Measurements from ENCODE around the gene CRLF1. TPM values are rescaled to one million over a fixed set of nuclear protein-coding genes. Genes with fewer than 3 reads are reported as not detected.

CRLF1 gene
- total RNA-seq, 2 donors from 2014 or later, result not detected

DNA sequence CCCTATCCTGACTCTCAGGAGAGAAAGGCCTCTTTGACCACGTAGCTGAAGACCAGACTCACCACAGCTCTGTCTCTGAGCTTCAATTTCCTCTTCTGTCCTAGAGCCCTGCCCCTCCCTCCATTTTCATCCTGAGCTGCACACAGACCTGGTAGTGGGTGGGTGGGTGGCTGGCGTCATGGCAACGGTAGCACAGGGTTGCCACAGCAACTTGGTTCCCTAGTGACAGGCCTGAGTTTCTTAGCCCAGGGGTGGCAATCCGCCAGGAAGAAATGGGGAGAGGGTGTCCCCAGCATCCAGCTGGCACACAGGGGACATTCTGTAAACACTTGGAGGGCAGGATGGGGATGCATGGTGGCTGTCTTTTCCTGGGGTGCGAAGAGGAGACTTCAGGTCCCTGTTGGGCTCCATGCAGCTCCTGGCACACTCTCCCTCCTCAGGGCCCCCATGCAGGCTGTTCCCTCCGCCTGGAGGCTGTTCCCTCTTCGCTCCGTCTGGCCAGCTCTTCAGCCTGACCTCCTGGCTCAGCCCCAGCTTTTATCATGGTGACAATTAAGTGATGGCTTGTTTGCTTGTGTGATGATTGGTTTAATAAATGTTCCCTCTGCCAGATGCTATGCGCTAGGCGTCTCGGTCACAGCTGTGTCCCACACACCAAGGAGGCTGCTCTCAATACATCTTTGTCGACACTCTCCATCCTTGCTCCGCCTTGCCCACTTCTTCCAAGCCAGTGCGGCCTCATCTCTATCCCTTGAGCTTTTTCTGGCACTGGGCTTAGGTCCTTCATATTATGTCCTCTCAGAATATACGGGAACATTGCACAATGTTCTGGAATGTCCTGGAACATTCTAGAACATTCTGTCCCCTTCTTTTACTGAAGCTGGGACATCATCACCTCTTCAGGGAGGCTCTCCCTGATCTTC lies 22.8 kb upstream of the CRLF1 start:
- peaks cover 6% of the 10 kb centered on the region for H3K27me3 Mint-ChIP-seq (ENCODE audit: low read depth)
- no peak overlapping the region for H3K27ac Mint-ChIP-seq
- DNase-seq, result no peak
- no peaks in the 10 kb centered on the region for H3K4me1 Mint-ChIP-seq (ENCODE audit: low read depth)
- no peak overlapping the region for H3K4me3 Mint-ChIP-seq
- H3K9me3 Mint-ChIP-seq, result no peaks in the 10 kb centered on the region
- ATAC-seq (replicated peaks in 1 of 2), result no peak
- no peaks in the 10 kb centered on the region for H3K36me3 Mint-ChIP-seq (ENCODE audit: insufficient read depth in 2 of 2)

DNA sequence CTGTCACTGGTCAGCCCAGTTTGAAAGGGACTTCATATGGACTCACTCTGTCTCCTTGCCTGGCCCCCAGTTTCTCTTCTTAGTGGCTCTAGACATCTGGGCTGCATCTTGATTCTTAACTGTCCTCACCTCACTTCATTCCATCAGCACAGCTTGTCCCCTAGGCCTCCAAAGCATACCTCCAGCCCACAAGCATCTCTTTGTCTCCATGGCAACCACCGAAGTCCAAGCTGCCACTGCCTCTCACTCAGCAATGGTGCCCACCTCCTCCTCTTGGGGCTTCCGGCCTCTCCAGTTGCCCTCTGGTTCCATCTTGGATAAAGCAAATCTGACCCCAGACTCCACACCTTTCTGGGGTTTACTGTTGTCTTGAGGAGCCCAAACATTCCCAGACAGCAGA lies 20.3 kb upstream of the CRLF1 start:
- H3K27ac Mint-ChIP-seq, result no peak overlapping the region
- peaks cover 5% of the 10 kb centered on the region for H3K27me3 Mint-ChIP-seq (ENCODE audit: low read depth)
- H3K9me3 Mint-ChIP-seq, result no peaks in the 10 kb centered on the region
- H3K36me3 Mint-ChIP-seq (ENCODE audit: insufficient read depth in 2 of 2), result no peaks in the 10 kb centered on the region
- ATAC-seq (replicated peaks in 1 of 2) (no peak), DNase-seq (no peak)
- no peaks in the 10 kb centered on the region for H3K4me1 Mint-ChIP-seq (ENCODE audit: low read depth)
- H3K4me3 Mint-ChIP-seq, result no peak overlapping the region

DNA sequence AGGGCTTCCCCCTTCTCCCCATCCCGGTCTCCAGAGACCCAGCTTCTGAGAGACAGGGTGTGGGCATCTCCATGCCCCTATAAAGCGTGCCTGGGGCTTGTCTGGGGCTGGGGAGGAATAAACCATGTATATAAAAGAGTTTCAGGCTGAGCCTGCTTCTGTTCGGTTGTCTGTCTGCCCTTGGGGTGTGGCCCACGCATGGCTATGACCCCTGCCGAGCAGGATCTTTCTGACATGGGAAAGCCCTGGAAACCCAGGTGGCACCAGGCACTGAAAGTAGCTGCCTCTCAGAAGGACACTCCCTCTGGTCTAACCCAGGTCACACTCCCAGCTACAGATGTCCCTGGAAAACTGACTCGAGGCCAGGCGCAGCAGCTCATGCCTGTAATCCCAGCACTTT lies 14.3 kb upstream of the CRLF1 start:
- ATAC-seq (replicated peaks in 1 of 2) (no peak), DNase-seq (no peak)
- Mint-ChIP-seq H3K4me1 (ENCODE audit: low read depth) (no peaks in the 10 kb centered on the region), H3K4me3 (no peak overlapping the region), H3K9me3 (no peaks in the 10 kb centered on the region), H3K36me3 (ENCODE audit: insufficient read depth in 2 of 2) (no peaks in the 10 kb centered on the region), H3K27me3 (ENCODE audit: low read depth) (peaks cover 11% of the 10 kb centered on the region), H3K27ac (no peak overlapping the region)

DNA sequence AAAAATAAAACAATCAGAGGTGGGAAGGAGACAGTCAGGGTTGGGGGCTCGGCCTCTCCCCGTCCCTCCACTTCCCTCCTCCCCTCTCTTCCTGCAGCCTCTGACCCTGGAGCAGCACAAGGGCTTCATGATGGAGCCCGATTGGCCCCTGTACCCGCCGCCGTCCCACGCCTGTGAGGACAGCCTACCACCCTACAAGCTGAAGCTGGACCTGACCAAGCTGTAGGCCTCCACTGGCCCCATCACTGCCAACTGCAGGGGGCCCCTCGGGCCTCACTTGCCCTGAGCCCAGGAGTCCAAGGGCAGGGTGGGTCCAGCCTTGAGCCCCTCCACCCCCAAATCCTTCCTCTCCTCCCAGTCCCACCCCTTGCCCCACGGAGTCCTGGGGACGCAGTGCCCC lies 13.7 kb upstream of the CRLF1 start:
- Mint-ChIP-seq H3K4me1 (ENCODE audit: low read depth) (no peaks in the 10 kb centered on the region), H3K27me3 (ENCODE audit: low read depth) (peaks cover 14% of the 10 kb centered on the region), H3K27ac (no peak overlapping the region), H3K9me3 (no peaks in the 10 kb centered on the region), H3K4me3 (no peak overlapping the region), H3K36me3 (ENCODE audit: insufficient read depth in 2 of 2) (no peaks in the 10 kb centered on the region)
- ATAC-seq (replicated peaks in 1 of 2), result no peak
- no peak for DNase-seq

DNA sequence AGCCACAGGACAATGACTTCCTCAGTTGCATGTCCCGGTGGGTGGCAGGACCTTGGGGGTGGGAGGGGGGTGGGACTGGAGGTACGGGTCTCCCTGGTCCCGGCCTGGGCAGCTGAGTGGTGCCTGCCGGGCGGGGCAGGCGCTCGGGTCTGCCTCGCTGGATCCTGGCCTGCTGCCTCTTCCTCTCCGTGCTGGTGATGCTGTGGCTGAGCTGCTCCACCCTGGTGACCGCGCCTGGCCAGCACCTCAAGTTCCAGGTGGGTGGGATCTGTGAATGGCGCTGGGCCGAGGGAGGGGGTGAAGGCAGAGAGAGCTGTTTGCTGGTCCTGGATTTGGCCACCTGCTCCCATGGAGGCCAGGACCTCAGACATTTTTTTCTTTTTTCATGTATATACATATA lies 11.6 kb upstream of the CRLF1 start:
- H3K9me3 Mint-ChIP-seq, result no peaks in the 10 kb centered on the region
- DNase-seq, result no peak
- no peak overlapping the region for H3K27ac Mint-ChIP-seq
- H3K27me3 Mint-ChIP-seq (ENCODE audit: low read depth), result peaks cover 35% of the 10 kb centered on the region
- peaks cover 4% of the 10 kb centered on the region for H3K4me1 Mint-ChIP-seq (ENCODE audit: low read depth)
- no peak for ATAC-seq (replicated peaks in 1 of 2)
- H3K4me3 Mint-ChIP-seq, result no peak overlapping the region
- H3K36me3 Mint-ChIP-seq (ENCODE audit: insufficient read depth in 2 of 2), result no peaks in the 10 kb centered on the region

DNA sequence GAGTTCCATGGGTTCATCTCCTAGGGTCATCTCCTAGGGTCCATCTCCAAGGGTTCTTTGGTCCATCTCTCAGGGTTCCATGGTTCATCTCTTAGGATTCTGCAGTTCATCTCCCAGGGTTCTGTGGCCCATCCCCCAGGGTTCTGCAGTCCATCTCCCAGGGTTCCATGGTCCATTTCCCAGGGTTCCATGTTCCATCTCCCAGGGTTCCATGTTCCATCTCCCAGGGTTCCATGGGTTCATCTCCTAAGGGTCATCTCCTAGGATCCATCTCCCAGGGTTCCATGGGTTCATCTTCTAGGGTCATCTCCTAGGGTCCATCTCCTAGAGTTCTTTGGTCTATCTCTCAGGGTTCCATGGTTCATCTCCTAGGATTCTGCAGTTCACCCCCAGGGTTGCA lies 11.0 kb upstream of the CRLF1 start:
- Mint-ChIP-seq H3K4me1 (ENCODE audit: low read depth) (peaks cover 8% of the 10 kb centered on the region), H3K9me3 (no peaks in the 10 kb centered on the region), H3K27ac (no peak overlapping the region), H3K36me3 (ENCODE audit: insufficient read depth in 2 of 2) (no peaks in the 10 kb centered on the region), H3K4me3 (no peak overlapping the region), H3K27me3 (ENCODE audit: low read depth) (peaks cover 39% of the 10 kb centered on the region)
- DNase-seq (no peak), ATAC-seq (replicated peaks in 1 of 2) (no peak)

GRCh38 chr19:18616023-18616422 lies 9.4 kb upstream of the CRLF1 start:
- ATAC-seq (replicated peaks in 1 of 2) (no peak), DNase-seq (no peak)
- Mint-ChIP-seq H3K4me3 (no peak overlapping the region), H3K4me1 (ENCODE audit: low read depth) (peaks cover 18% of the 10 kb centered on the region), H3K27ac (no peak overlapping the region), H3K9me3 (no peaks in the 10 kb centered on the region), H3K27me3 (ENCODE audit: low read depth) (peaks cover 50% of the 10 kb centered on the region), H3K36me3 (ENCODE audit: insufficient read depth in 2 of 2) (no peaks in the 10 kb centered on the region)

DNA sequence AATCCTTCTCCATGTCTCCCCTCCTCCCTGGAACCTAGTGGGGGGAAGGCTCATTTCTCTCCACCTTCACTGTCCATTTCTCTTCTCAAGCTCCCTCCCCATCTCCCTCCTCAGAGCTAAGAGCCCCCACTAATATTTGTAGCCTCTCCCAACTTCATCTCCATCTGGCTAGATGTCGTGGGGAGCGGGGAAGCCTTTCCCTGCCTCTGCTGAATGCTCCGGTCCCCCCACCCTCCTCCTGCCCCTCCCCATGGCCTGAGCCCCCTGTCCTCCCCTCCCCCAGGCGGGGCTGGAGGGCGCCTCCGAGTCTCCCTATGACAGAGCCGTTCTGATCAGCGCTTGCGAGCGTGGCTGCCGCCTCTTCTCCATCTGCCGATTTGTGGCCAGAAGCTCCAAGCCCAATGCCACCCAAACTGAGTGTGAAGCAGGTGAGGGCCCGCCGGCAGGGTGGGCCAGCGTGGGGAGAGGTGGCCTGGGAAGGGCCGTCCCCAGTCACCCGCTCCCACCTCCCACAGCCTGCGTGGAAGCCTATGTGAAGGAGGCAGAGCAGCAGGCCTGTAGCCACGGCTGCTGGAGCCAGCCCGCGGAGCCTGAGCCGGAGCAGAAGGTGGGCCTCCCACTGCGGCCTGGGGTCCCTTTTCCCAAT lies 7.1 kb upstream of the CRLF1 start:
- Mint-ChIP-seq H3K9me3 (no peaks in the 10 kb centered on the region), H3K27me3 (ENCODE audit: low read depth) (peaks cover 70% of the 10 kb centered on the region), H3K4me1 (ENCODE audit: low read depth) (peaks cover 22% of the 10 kb centered on the region), H3K4me3 (peak overlapping the region; percentile 53 to 68), H3K27ac (no peak overlapping the region), H3K36me3 (ENCODE audit: insufficient read depth in 2 of 2) (no peaks in the 10 kb centered on the region)
- DNase-seq, result no peak
- no peak for ATAC-seq (replicated peaks in 1 of 2)

DNA sequence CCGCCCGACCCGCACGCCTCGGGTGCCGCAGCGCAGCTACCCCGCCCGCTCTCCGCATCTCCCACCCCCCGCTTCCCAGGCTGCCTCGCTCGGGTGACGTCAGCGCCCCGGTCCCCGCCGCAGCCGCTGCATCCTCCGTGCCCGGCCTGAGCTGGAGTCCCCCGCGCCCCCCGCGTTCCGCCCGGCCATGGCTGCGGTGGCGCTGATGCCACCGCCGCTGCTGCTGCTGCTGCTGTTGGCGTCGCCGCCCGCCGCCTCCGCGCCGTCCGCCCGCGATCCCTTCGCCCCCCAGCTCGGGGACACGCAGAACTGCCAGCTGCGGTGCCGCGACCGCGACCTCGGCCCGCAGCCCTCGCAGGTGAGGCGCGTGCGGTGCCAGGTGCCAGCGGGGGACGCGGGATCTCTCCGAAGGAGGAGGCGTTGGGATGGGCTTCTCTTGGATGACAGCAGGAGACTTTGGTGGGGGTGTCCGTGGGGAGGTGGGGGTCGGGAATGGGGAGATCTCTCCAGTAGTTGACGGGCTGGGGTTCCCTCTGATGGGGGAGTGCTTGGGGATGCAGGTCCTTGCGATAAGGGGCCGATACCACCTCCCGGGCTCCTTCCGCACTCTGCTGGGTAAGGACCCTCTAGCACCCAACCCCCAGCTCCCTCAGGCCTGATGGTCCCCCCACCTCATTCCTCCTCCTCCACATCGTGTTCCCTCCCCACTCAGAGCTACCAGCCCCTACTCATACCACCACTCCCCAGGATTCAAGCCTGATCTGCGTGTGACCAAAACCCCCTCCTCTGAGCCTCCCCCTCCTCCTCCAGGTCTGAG lies 6.4 kb upstream of the CRLF1 start, which contains the start of gene TMEM59L:
TMEM59L (plus strand) TSS at position 99 of the 817 bp plus-strand sequence; CDS start at position 188, 89 bp downstream.
- Mint-ChIP-seq H3K9me3 (no peaks in the 10 kb centered on the region), H3K27me3 (ENCODE audit: low read depth) (peaks cover 77% of the 10 kb centered on the region), H3K36me3 (ENCODE audit: insufficient read depth in 2 of 2) (no peaks in the 10 kb centered on the region), H3K27ac (no peak within 1 kb of the TSS), H3K4me3 (peak within 1 kb of the TSS; percentile 76 to 85), H3K4me1 (ENCODE audit: low read depth) (peaks cover 27% of the 10 kb centered on the region)
- DNase-seq (peak; percentile 56 to 57), ATAC-seq (replicated peaks in 1 of 2) (peak; percentile 68 to 73)

- ATAC-seq (replicated peaks in 1 of 2), result peak in 1 of 2 donors; percentile 16
Measured at GRCh38 chr19:18612051-18612771, 5.6 kb upstream of the CRLF1 start.

GRCh38 chr19:18611327-18612050 lies 4.9 kb upstream of the CRLF1 start:
- H3K27me3 Mint-ChIP-seq (ENCODE audit: low read depth), result peaks cover 79% of the 10 kb centered on the region
- peak overlapping the region; percentile 76 to 85 for H3K4me3 Mint-ChIP-seq
- no peak overlapping the region for H3K27ac Mint-ChIP-seq
- DNase-seq (no peak), ATAC-seq (replicated peaks in 1 of 2) (no peak)
- no peaks in the 10 kb centered on the region for H3K36me3 Mint-ChIP-seq (ENCODE audit: insufficient read depth in 2 of 2)
- peaks cover 33% of the 10 kb centered on the region for H3K4me1 Mint-ChIP-seq (ENCODE audit: low read depth)
- H3K9me3 Mint-ChIP-seq, result no peaks in the 10 kb centered on the region

More at GRCh38 chr19:18612051-18612771, 5.6 kb upstream of the CRLF1 start:
- no peak for DNase-seq
- Mint-ChIP-seq H3K9me3 (no peaks in the 10 kb centered on the region), H3K4me3 (peak overlapping the region; percentile 76 to 85), H3K36me3 (ENCODE audit: insufficient read depth in 2 of 2) (no peaks in the 10 kb centered on the region), H3K27me3 (ENCODE audit: low read depth) (peaks cover 80% of the 10 kb centered on the region), H3K4me1 (ENCODE audit: low read depth) (peaks cover 33% of the 10 kb centered on the region), H3K27ac (no peak overlapping the region)
